Stimulated activated CD8-positive, alpha-beta memory T cell treated with anti-CD3 and anti-CD28 coated beads, Interleukin-2, amount 100 ng/mL, for 48 hours (primary cell): ENCODE data around the gene AQP7.
"Not testable (repeated sequence)": the region's sequence is repeated elsewhere in the genome, so short reads cannot be mapped to it uniquely, and the experiment has no call there.

Source experiments
- DNase-seq, 2 donors: peaks; one replicate each; pipeline ENCODE4 v3.0.0-alpha.2; 2020; ENCODE audit warnings: low read depth in 2 of 2

AQP7 gene

GRCh38 chr9:33395159-33395879, 7.0 kb downstream of the AQP7 start:
- not testable (repeated sequence) for DNase-seq

GRCh38 chr9:33393986-33394385, 8.4 kb downstream of the AQP7 start:
- not testable (repeated sequence) for DNase-seq

- no peak for DNase-seq
Measured at GRCh38 chr9:33393581-33393980, 8.8 kb downstream of the AQP7 start.

GRCh38 chr9:33392591-33393021, 9.8 kb downstream of the AQP7 start:
- DNase-seq, result not testable (repeated sequence)

GRCh38 chr9:33391111-33391771, 11.1 kb downstream of the AQP7 start:
- not testable (repeated sequence) for DNase-seq

GRCh38 chr9:33388110-33388994, 14.0 kb downstream of the AQP7 start:
- no peak for DNase-seq

GRCh38 chr9:33386998-33387397, 15.4 kb downstream of the AQP7 start:
- DNase-seq, result not testable (repeated sequence)

GRCh38 chr9:33386641-33386996, 15.7 kb downstream of the AQP7 start:
- not testable (repeated sequence) for DNase-seq

GRCh38 chr9:33385979-33386640, 16.3 kb downstream of the AQP7 start:
- not testable (repeated sequence) for DNase-seq

- not testable (repeated sequence) for DNase-seq
Measured at GRCh38 chr9:33385536-33385935, 16.8 kb downstream of the AQP7 start.

- not testable (repeated sequence) for DNase-seq
Measured at GRCh38 chr9:33383396-33383795, 19.0 kb downstream of the AQP7 start.

- DNase-seq, result not testable (repeated sequence)
Measured at GRCh38 chr9:33382397-33382796, 20.0 kb downstream of the AQP7 start.

GRCh38 chr9:33381231-33381791, 21.1 kb downstream of the AQP7 start:
- DNase-seq, result no peak

- DNase-seq, result no peak
Measured at GRCh38 chr9:33380390-33381094, 21.8 kb downstream of the AQP7 start.

GRCh38 chr9:33379666-33380389, 22.5 kb downstream of the AQP7 start:
- DNase-seq, result no peak

GRCh38 chr9:33378121-33378795, 24.1 kb downstream of the AQP7 start:
- no peak for DNase-seq

GRCh38 chr9:33377089-33377715, 25.2 kb downstream of the AQP7 start:
- DNase-seq, result no peak

- no peak for DNase-seq
Measured at GRCh38 chr9:33375841-33376321, 26.5 kb downstream of the AQP7 start.
